AML-193 (cell line): ENCODE data around the gene APLP2.

Experiments
- DNase-seq, 2 experiments: peaks; one replicate each; lab custom pipeline; 2025; lab: John Stamatoyannopoulos, UW

The APLP2 gene

GRCh38 chr11:130146796-130147195, 77.1 kb downstream of the APLP2 start:
- DNase-seq, result peak; percentile 96 to 98

- no peak for DNase-seq
These were observed 79.2 kb downstream of the APLP2 start for GRCh38 chr11:130148796-130149326.

- DNase-seq, result no peak
These were observed 81.1 kb downstream of the APLP2 start for GRCh38 chr11:130150790-130151189.

GRCh38 chr11:130151196-130151595, 81.5 kb downstream of the APLP2 start:
- no peak for DNase-seq

- DNase-seq, result no peak
These were observed 86.7 kb downstream of the APLP2 start for GRCh38 chr11:130156108-130157022.

GRCh38 chr11:130157101-130157500, 87.4 kb downstream of the APLP2 start:
- DNase-seq, result no peak

- DNase-seq, result no peak
These were observed 88.1 kb downstream of the APLP2 start for GRCh38 chr11:130157840-130158239.

GRCh38 chr11:130159139-130159538, 89.4 kb downstream of the APLP2 start:
- no peak for DNase-seq

GRCh38 chr11:130159657-130160497, 90.2 kb downstream of the APLP2 start, which contains the start of gene ST14:
ST14 (plus strand) TSS chr11:130159782; CDS start chr11:130159980, 198 bp downstream.
- no peak for DNase-seq

- DNase-seq, result peak in 1 of 2 experiments; percentile 22
These were observed 90.9 kb downstream of the APLP2 start for GRCh38 chr11:130160498-130161155.

- no peak for DNase-seq
These were observed 91.9 kb downstream of the APLP2 start for GRCh38 chr11:130161441-130162145.

GRCh38 chr11:130162733-130163132, 93.0 kb downstream of the APLP2 start:
- peak; percentile 78 to 80 for DNase-seq

- DNase-seq, result peak in 1 of 2 experiments; percentile 34
These were observed 93.9 kb downstream of the APLP2 start for GRCh38 chr11:130163346-130164220.

- DNase-seq, result no peak
These were observed 94.5 kb downstream of the APLP2 start for GRCh38 chr11:130164221-130164570.

GRCh38 chr11:130165601-130166456, 96.1 kb downstream of the APLP2 start:
- DNase-seq, result peak; percentile 52 to 59

GRCh38 chr11:130166457-130166784, 96.7 kb downstream of the APLP2 start:
- no peak for DNase-seq

- no peak for DNase-seq
These were observed 97.5 kb downstream of the APLP2 start for GRCh38 chr11:130167146-130167545.

- DNase-seq, result no peak
These were observed 98.4 kb downstream of the APLP2 start for GRCh38 chr11:130168105-130168504.

- DNase-seq, result no peak
These were observed 100.7 kb downstream of the APLP2 start for GRCh38 chr11:130170345-130170744.
